ENCODE data around the gene GOLGA1. TPM values are rescaled to one million over a fixed set of nuclear protein-coding genes. Genes with fewer than 3 reads are reported as not detected.
"Not testable (repeated sequence)": the region's sequence is repeated elsewhere in the genome, so short reads cannot be mapped to it uniquely, and the experiment has no call there.

Gene GOLGA1
- total and polyA plus RNA-seq, 8 donors: 15.4 to 20.2 (median 18.8) TPM

GRCh38 chr9:124932333-124932732, 8.6 kb downstream of the GOLGA1 start:
- intact Hi-C loops (cut with DNase I): no loop called here
- H3K4me3 ChIP-seq: no peak overlapping the region
- no peak for TF ChIP-seq CTCF (IDR thresholded peaks at IDR 0.05)
- H3K9me3 ChIP-seq: no peaks in the 10 kb centered on the region
- H3K4me1 ChIP-seq: peaks cover 0 to 13% of the 10 kb centered on the region in 2 donors
- no peak for DNase-seq
- H3K36me3 ChIP-seq: peaks cover 0 to 83% of the 10 kb centered on the region in 2 donors
- H3K27ac ChIP-seq: no peak overlapping the region
- no peaks in the 10 kb centered on the region for H3K27me3 ChIP-seq
- ATAC-seq: no peak

GRCh38 chr9:124929464-124929863, 11.4 kb downstream of the GOLGA1 start:
- H3K4me3 ChIP-seq: no peak overlapping the region
- H3K9me3 ChIP-seq: no peaks in the 10 kb centered on the region
- H3K4me1 ChIP-seq: peaks cover 0 to 13% of the 10 kb centered on the region in 2 donors
- no peak for TF ChIP-seq CTCF (IDR thresholded peaks at IDR 0.05)
- peaks cover 0 to 83% of the 10 kb centered on the region in 2 donors for H3K36me3 ChIP-seq
- H3K27ac ChIP-seq: no peak overlapping the region
- no peaks in the 10 kb centered on the region for H3K27me3 ChIP-seq
- intact Hi-C loops (cut with DNase I): no loop called here
- DNase-seq: no peak
- no peak for ATAC-seq

- intact Hi-C loops (cut with DNase I): no loop called here
- Histone ChIP-seq H3K4me1 (peaks cover 0 to 13% of the 10 kb centered on the region in 2 donors), H3K4me3 (no peak overlapping the region), H3K27me3 (no peaks in the 10 kb centered on the region), H3K9me3 (no peaks in the 10 kb centered on the region), H3K36me3 (peaks cover 0 to 86% of the 10 kb centered on the region in 2 donors), H3K27ac (no peak overlapping the region)
- ATAC-seq (no peak), DNase-seq (no peak)
- TF ChIP-seq CTCF (IDR thresholded peaks at IDR 0.05): no peak
Observed at GRCh38 chr9:124928116-124928515, 12.8 kb downstream of the GOLGA1 start.

GRCh38 chr9:124920394-124920793, 20.5 kb downstream of the GOLGA1 start:
- H3K4me1 ChIP-seq; H3K27me3 ChIP-seq; H3K4me3 ChIP-seq; ATAC-seq; H3K27ac ChIP-seq; H3K9me3 ChIP-seq; intact Hi-C loops (cut with DNase I); DNase-seq: not testable (repeated sequence)
- peaks cover 0 to 84% of the 10 kb centered on the region in 2 donors for H3K36me3 ChIP-seq

GRCh38 chr9:124914753-124915405, 26.0 kb downstream of the GOLGA1 start:
- H3K4me1 ChIP-seq: no peaks in the 10 kb centered on the region
- peaks cover 0 to 83% of the 10 kb centered on the region in 2 donors for H3K36me3 ChIP-seq
- H3K27ac ChIP-seq: no peak overlapping the region
- H3K4me3 ChIP-seq: no peak overlapping the region
- DNase-seq (no peak), ATAC-seq (no peak)
- intact Hi-C loops (cut with DNase I): no loop called here
- no peaks in the 10 kb centered on the region for H3K9me3 ChIP-seq
- TF ChIP-seq CTCF (IDR thresholded peaks at IDR 0.05): no peak
- H3K27me3 ChIP-seq: no peaks in the 10 kb centered on the region

GRCh38 chr9:124913378-124913777, 27.5 kb downstream of the GOLGA1 start:
- ATAC-seq (no peak), DNase-seq (no peak)
- peaks cover 0 to 83% of the 10 kb centered on the region in 2 donors for H3K36me3 ChIP-seq
- H3K4me3 ChIP-seq: no peak overlapping the region
- no peaks in the 10 kb centered on the region for H3K4me1 ChIP-seq
- no peaks in the 10 kb centered on the region for H3K9me3 ChIP-seq
- intact Hi-C loops (cut with DNase I): no loop called here
- no peak overlapping the region for H3K27ac ChIP-seq
- no peaks in the 10 kb centered on the region for H3K27me3 ChIP-seq
- no peak for TF ChIP-seq CTCF (IDR thresholded peaks at IDR 0.05)

Data from left lung (tissue), 10 donors.